Mesenchymal stem cell (in vitro differentiated cells and primary cell): ENCODE results near the gene ST7.
"Not testable (repeated sequence)": the region's sequence is repeated elsewhere in the genome, so short reads cannot be mapped to it uniquely, and the experiment has no call there.

Experiments
- DNase-seq: peaks from one replicate; pipeline ENCODE4 v3.0.0-alpha.2; 2013
- H2AFZ ChIP-seq: one replicate; pipeline ENCODE4 v1.6.1; 2013; ENCODE audit warnings: low read depth, mild to moderate bottlenecking, control low read depth, inconsistent platforms, low read length, moderate library complexity
- H2AK5ac ChIP-seq: 2 replicates; pipeline ENCODE4 v1.6.1; 2013; ENCODE audit warnings: low read length, moderate library complexity, mild to moderate bottlenecking, inconsistent platforms; ENCODE audit not compliant: severe bottlenecking
- H2BK120ac ChIP-seq: one replicate; pipeline ENCODE4 v1.6.1; 2013; ENCODE audit warnings: low read depth, mild to moderate bottlenecking, inconsistent platforms, low read length, moderate library complexity
- H2BK12ac ChIP-seq, 2 experiments: one replicate each; pipeline ENCODE4 v1.6.1; 2013; ENCODE audit warnings: inconsistent platforms in 2 of 2, low read length in 2 of 2, mild to moderate bottlenecking in 2 of 2, moderate library complexity in 2 of 2, control low read depth in 1 of 2
- H2BK15ac ChIP-seq: one replicate; pipeline ENCODE4 v1.6.1; 2013; ENCODE audit warnings: mild to moderate bottlenecking, low read depth, inconsistent platforms; ENCODE audit not compliant: poor library complexity, severe bottlenecking
- H2BK5ac ChIP-seq: 2 replicates; pipeline ENCODE4 v1.6.1; 2013; ENCODE audit warnings: low read depth, mild to moderate bottlenecking, low read length, control low read depth, inconsistent platforms; ENCODE audit not compliant: poor library complexity, severe bottlenecking
- H3K14ac ChIP-seq, 2 experiments: one replicate each; pipeline ENCODE4 v1.6.1; 2013; ENCODE audit warnings: inconsistent platforms in 2 of 2, low read length in 2 of 2, control low read depth in 1 of 2, mild to moderate bottlenecking in 1 of 2, moderate library complexity in 1 of 2
- H3K18ac ChIP-seq, 2 experiments: one replicate each; pipeline ENCODE4 v1.6.1; 2013; ENCODE audit warnings: inconsistent platforms in 2 of 2, low read length in 2 of 2, control low read depth in 1 of 2, low read depth in 1 of 2, mild to moderate bottlenecking in 1 of 2
- H3K23ac ChIP-seq, 2 experiments: one replicate each; pipeline ENCODE4 v1.6.1; 2013; ENCODE audit warnings: inconsistent platforms in 2 of 2, low read length in 2 of 2, mild to moderate bottlenecking in 2 of 2, moderate library complexity in 2 of 2, control low read depth in 1 of 2
- H3K27ac ChIP-seq: 2 replicates; pipeline ENCODE4 v1.5.1; 2013; ENCODE audit warnings: mild to moderate bottlenecking, moderate library complexity, low read length, control low read depth, inconsistent platforms; ENCODE audit not compliant: poor library complexity, severe bottlenecking
- H3K27me3 ChIP-seq, 2 experiments: 2 replicates each; pipeline versions ENCODE4 v1.6.1 to v1.7.0; 2013; ENCODE audit warnings: low read length in 2 of 2, mild to moderate bottlenecking in 2 of 2, moderate library complexity in 2 of 2, control low read depth in 1 of 2, inconsistent platforms in 1 of 2; ENCODE audit not compliant: control insufficient read depth in 1 of 2, insufficient read depth in 1 of 2
- H3K36me3 ChIP-seq, 2 experiments: 2 replicates each; pipeline versions ENCODE4 v1.6.1 to v1.7.0; 2013; ENCODE audit warnings: low read length in 2 of 2, control low read depth in 1 of 2, inconsistent platforms in 1 of 2, low read depth in 1 of 2, mild to moderate bottlenecking in 1 of 2; ENCODE audit not compliant: insufficient read depth in 2 of 2, control insufficient read depth in 1 of 2
- H3K4ac ChIP-seq, 2 experiments: one replicate each; pipeline ENCODE4 v1.6.1; 2013; ENCODE audit warnings: inconsistent platforms in 2 of 2, low read length in 2 of 2, mild to moderate bottlenecking in 2 of 2, moderate library complexity in 2 of 2, control low read depth in 1 of 2, low read depth in 1 of 2
- H3K4me1 ChIP-seq: 2 replicates; pipeline ENCODE4 v1.6.1; 2013; ENCODE audit warnings: low read depth, low read length, control low read depth; ENCODE audit not compliant: control insufficient read depth, insufficient read depth
- H3K4me2 ChIP-seq: 2 replicates; pipeline ENCODE4 v1.6.1; 2013; ENCODE audit warnings: low read length, mild to moderate bottlenecking, inconsistent platforms; ENCODE audit not compliant: poor library complexity, severe bottlenecking
- H3K4me3 ChIP-seq, 2 experiments: 2 replicates each; pipeline versions ENCODE4 v1.5.1 to v1.7.0; 2013; ENCODE audit warnings: low read length in 2 of 2, mild to moderate bottlenecking in 2 of 2, control low read depth in 1 of 2, low read depth in 1 of 2; ENCODE audit not compliant: insufficient read depth in 1 of 2
- H3K79me1 ChIP-seq: replicated peaks from 2 replicates; pipeline ENCODE4 v1.6.1; 2013; ENCODE audit warnings: mild to moderate bottlenecking, control low read depth, low read length, inconsistent platforms; ENCODE audit not compliant: poor library complexity, severe bottlenecking
- H3K9ac ChIP-seq: 2 replicates; pipeline ENCODE4 v1.7.0; 2013; ENCODE audit warnings: mild to moderate bottlenecking, low read length, moderate library complexity
- H3K9me3 ChIP-seq: 2 replicates; pipeline ENCODE4 v1.7.0; 2013; ENCODE audit warnings: mild to moderate bottlenecking, low read length; ENCODE audit not compliant: control insufficient read depth
- H4K8ac ChIP-seq: one replicate; pipeline ENCODE4 v1.6.1; 2013; ENCODE audit warnings: inconsistent platforms, mild to moderate bottlenecking, low read length, moderate library complexity
- H4K91ac ChIP-seq: one replicate; pipeline ENCODE4 v1.6.1; 2013; ENCODE audit warnings: mild to moderate bottlenecking, low read length, inconsistent platforms
- WGBS: methylation state at CpG from one replicate; pipeline ENCODE4 v1.1.7; 2013; ENCODE audit warnings: mixed read lengths; 5-methylcytosine and 5-hydroxymethylcytosine counted together

ST7 gene

DNA sequence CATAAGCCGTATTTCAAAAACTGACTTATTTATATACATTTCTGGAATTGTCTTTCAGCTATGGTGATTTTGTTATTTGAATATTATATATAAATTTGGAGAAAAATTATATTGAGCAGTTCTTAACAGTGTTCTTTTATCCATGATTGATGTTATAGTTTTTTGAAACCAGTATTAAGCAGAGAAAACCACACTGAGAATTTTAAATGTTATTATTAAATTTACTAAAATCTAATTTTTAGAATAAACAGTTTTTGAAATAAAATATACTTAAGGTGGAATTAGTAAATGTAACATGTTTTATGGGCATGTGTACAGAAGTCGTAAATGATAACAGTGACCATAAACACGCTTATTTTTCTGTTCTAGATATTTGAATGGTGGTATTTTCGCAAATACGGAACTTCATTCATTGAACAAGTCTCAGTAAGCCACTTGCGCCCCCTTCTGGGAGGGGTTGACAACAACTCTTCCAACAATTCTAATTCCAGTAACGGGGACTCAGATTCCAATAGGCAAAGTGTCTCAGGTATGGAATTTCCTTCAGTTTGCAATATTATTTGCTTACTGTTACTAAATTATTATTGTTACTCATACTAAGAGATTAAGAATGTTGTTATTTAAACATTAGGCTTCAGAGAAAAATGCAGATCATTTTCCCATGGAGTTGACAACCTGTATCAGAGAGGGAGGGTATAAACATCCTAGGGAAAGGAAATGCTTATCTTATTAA, 166.1 kb downstream of the ST7 start:
- Histone ChIP-seq H3K27ac (no peak overlapping the region), H4K91ac (no peak overlapping the region), H2BK120ac (no peak overlapping the region), H3K79me1 (peaks cover 7% of the 10 kb centered on the region), H2BK15ac (no peak overlapping the region), H2BK5ac (no peak overlapping the region), H3K14ac (no peak overlapping the region), H3K4me1 (no peaks in the 10 kb centered on the region), H4K8ac (no peak overlapping the region), H3K27me3 (no peaks in the 10 kb centered on the region), H2AFZ (no peak overlapping the region), H3K9ac (peak overlapping the region; percentile 64), H3K4ac (no peak overlapping the region), H2AK5ac (no peak overlapping the region), H3K4me3 (no peak overlapping the region), H3K9me3 (no peaks in the 10 kb centered on the region), H3K23ac (no peak overlapping the region), H2BK12ac (no peak overlapping the region), H3K18ac (no peak overlapping the region), H3K36me3 (peaks cover 0 to 6% of the 10 kb centered on the region in 2 experiments), H3K4me2 (no peak overlapping the region)
- peak; percentile 80 for DNase-seq
- WGBS = 0% methylated on average over 5 of the region's 7 CpGs

DNA sequence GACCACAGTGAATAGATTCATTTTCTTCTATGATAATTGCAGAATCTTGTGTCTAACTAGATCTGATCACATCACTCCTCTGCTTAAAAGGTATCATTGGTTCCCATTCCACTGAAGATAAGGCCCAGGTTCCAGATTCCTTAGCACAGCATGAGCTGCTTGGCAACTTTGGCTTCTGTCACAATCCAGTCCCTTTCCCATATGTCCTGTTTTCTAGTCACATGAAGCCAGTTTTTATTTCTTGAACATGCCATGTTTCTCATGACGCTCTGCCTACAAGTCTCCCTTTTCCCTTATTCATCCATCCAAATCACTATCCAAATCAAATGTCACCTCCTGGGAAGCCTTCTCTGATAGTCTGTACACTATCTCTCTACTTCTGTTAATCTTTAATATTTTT, 167.0 kb downstream of the ST7 start:
- not testable (repeated sequence) for H3K23ac ChIP-seq, H3K27ac ChIP-seq, H3K4me1 ChIP-seq, H3K36me3 ChIP-seq, H2BK12ac ChIP-seq, H3K4ac ChIP-seq, H2AFZ ChIP-seq, H4K8ac ChIP-seq, H3K4me3 ChIP-seq, H3K14ac ChIP-seq, H3K4me2 ChIP-seq, H4K91ac ChIP-seq, H3K9me3 ChIP-seq, H2BK5ac ChIP-seq, H3K79me1 ChIP-seq, H3K27me3 ChIP-seq, DNase-seq, H3K9ac ChIP-seq, H2AK5ac ChIP-seq, H2BK15ac ChIP-seq, H2BK120ac ChIP-seq, H3K18ac ChIP-seq
- 98% methylated on average over 1 of the region's 1 CpG for WGBS

DNA sequence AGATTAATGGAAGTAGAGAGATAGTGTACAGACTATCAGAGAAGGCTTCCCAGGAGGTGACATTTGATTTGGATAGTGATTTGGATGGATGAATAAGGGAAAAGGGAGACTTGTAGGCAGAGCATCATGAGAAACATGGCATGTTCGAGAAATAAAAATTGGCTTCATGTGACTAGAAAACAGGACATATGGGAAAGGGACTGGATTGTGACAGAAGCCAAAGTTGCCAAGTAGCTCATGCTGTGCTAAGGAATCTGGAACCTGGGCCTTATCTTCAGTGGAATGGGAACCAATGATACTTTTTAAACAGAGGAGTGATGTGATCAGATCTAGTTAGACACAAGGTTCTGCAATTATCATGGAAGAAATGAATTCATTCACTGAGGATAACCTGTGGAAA, 168.7 kb downstream of the ST7 start:
- not testable (repeated sequence) for H4K91ac ChIP-seq, H3K4me2 ChIP-seq, H3K4me1 ChIP-seq, DNase-seq, H3K14ac ChIP-seq, H3K18ac ChIP-seq, H2BK120ac ChIP-seq, H3K9me3 ChIP-seq, H3K23ac ChIP-seq, H2BK5ac ChIP-seq, H2AFZ ChIP-seq, H2BK15ac ChIP-seq, H3K9ac ChIP-seq, H3K4me3 ChIP-seq, H4K8ac ChIP-seq, H3K79me1 ChIP-seq, H3K4ac ChIP-seq, H3K36me3 ChIP-seq, H2BK12ac ChIP-seq, H3K27me3 ChIP-seq, H3K27ac ChIP-seq, H2AK5ac ChIP-seq
- 96% methylated on average over 1 of the region's 1 CpG for WGBS

DNA sequence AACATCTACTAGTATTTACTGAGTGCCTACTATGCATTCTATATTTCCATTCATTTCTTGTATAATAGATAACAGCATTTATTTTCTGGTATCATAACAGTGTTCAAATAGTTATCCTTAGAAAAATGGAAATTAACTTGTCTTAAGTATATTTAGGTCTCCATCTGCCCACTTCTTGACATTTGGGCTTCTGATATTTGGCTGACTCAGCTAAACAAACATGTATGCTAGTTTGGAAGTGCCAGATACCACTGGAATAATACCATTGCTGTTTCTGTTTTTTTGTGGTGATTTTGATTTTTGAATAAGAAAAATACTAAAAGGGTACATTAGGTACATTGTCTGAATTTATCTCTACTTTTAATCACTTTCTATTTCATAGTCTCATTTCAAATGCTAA, 169.2 kb downstream of the ST7 start:
- Histone ChIP-seq H3K14ac (no peak overlapping the region), H2AFZ (no peak overlapping the region), H3K4me1 (no peaks in the 10 kb centered on the region), H2AK5ac (no peak overlapping the region), H4K91ac (no peak overlapping the region), H3K9ac (no peak overlapping the region), H2BK15ac (no peak overlapping the region), H2BK12ac (no peak overlapping the region), H3K4ac (no peak overlapping the region), H3K9me3 (no peaks in the 10 kb centered on the region), H4K8ac (no peak overlapping the region), H3K36me3 (peaks cover 0 to 6% of the 10 kb centered on the region in 2 experiments), H3K4me2 (no peak overlapping the region), H3K79me1 (no peaks in the 10 kb centered on the region), H2BK5ac (no peak overlapping the region), H3K18ac (no peak overlapping the region), H3K27ac (no peak overlapping the region), H2BK120ac (no peak overlapping the region), H3K4me3 (no peak overlapping the region), H3K23ac (no peak overlapping the region), H3K27me3 (no peaks in the 10 kb centered on the region)
- DNase-seq = no peak
